C1 segment of cervical spinal cord (tissue), 14 donors: Measurements from ENCODE around the gene TLE1.
"Not testable (repeated sequence)": the region's sequence is repeated elsewhere in the genome, so short reads cannot be mapped to it uniquely, and the experiment has no call there.

Experiments used
- DNase-seq, 14 donors: peaks; one replicate each; lab custom pipeline; 2025; lab: John Stamatoyannopoulos, UW

TLE1 gene

GRCh38 chr9:81601639-81602623 lies 87.4 kb downstream of the TLE1 start:
- DNase-seq = no peak

GRCh38 chr9:81600631-81601030 lies 88.7 kb downstream of the TLE1 start:
- no peak for DNase-seq

GRCh38 chr9:81599837-81600236 lies 89.5 kb downstream of the TLE1 start:
- DNase-seq = no peak

- no peak for DNase-seq
Observed at GRCh38 chr9:81598811-81599210, 90.5 kb downstream of the TLE1 start.

- DNase-seq = no peak
Observed at GRCh38 chr9:81598123-81598497, 91.2 kb downstream of the TLE1 start.

- no peak for DNase-seq
Observed at GRCh38 chr9:81597419-81598122, 91.8 kb downstream of the TLE1 start.

GRCh38 chr9:81596679-81597418 lies 92.5 kb downstream of the TLE1 start:
- no peak for DNase-seq

- DNase-seq = no peak
Observed at GRCh38 chr9:81595887-81596543, 93.3 kb downstream of the TLE1 start.

- not testable (repeated sequence) for DNase-seq
Observed at GRCh38 chr9:81595293-81595692, 94.1 kb downstream of the TLE1 start.

- no peak for DNase-seq
Observed at GRCh38 chr9:81594415-81594814, 94.9 kb downstream of the TLE1 start.

- peak in 2 of 14 donors; percentile 23 to 27 for DNase-seq
Observed at GRCh38 chr9:81592887-81593266, 96.5 kb downstream of the TLE1 start.

GRCh38 chr9:81591791-81592190 lies 97.6 kb downstream of the TLE1 start:
- DNase-seq = no peak

- DNase-seq = no peak
Observed at GRCh38 chr9:81590688-81591087, 98.7 kb downstream of the TLE1 start.

- no peak for DNase-seq
Observed at GRCh38 chr9:81589819-81590218, 99.5 kb downstream of the TLE1 start.

GRCh38 chr9:81589392-81589791 lies 100.0 kb downstream of the TLE1 start:
- DNase-seq = no peak

GRCh38 chr9:81588148-81588871 lies 101.0 kb downstream of the TLE1 start:
- DNase-seq = no peak

GRCh38 chr9:81586786-81587185 lies 102.6 kb downstream of the TLE1 start:
- no peak for DNase-seq

GRCh38 chr9:81585191-81585763 lies 104.1 kb downstream of the TLE1 start:
- no peak for DNase-seq

- DNase-seq = no peak
Observed at GRCh38 chr9:81584099-81584498, 105.2 kb downstream of the TLE1 start.

GRCh38 chr9:81581986-81582385 lies 107.4 kb downstream of the TLE1 start:
- no peak for DNase-seq

- no peak for DNase-seq
Observed at GRCh38 chr9:81579381-81579780, 110.0 kb downstream of the TLE1 start.
